NB4 (cell line): ENCODE data around the gene DISP2.

Experiments used
- POLR2A ChIP-seq: IDR thresholded peaks from 2 replicates; pipeline ENCODE4 v1.6.1; 2011; ENCODE audit warnings: mild to moderate bottlenecking; ENCODE audit not compliant: insufficient read length; ENCODE audit errors: extremely low read depth
- TF ChIP-seq, protein P1 (sequence below): IDR thresholded peaks from one replicate; pipeline ENCODE4 v1.5.1; 2012; ENCODE audit warnings: low read depth, low read length
- TF ChIP-seq, protein P2 (sequence below): IDR thresholded peaks from 2 replicates; pipeline ENCODE4 v1.6.1; 2011; ENCODE audit warnings: low read depth, low read length

DNA sequence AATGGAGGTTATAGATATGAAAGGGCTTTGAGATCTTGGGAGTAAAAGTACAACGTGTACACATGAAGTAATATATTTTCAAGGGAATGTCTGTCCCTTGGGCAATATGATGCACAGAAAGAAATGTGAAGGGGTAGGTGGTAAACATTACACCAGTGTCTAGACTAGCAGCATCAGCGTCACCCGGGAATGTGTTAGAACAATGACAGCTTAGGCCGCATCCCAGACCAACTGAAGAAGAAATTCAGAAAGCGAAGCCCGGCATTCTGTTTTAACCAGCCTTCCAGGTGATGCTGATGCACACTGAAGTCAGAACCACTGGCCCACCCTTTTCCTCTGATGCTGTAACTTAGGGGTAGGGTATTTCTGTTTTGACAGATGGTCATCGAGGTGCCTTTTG, 28.2 kb upstream of the DISP2 start:
- TF ChIP-seq, protein P1, sequence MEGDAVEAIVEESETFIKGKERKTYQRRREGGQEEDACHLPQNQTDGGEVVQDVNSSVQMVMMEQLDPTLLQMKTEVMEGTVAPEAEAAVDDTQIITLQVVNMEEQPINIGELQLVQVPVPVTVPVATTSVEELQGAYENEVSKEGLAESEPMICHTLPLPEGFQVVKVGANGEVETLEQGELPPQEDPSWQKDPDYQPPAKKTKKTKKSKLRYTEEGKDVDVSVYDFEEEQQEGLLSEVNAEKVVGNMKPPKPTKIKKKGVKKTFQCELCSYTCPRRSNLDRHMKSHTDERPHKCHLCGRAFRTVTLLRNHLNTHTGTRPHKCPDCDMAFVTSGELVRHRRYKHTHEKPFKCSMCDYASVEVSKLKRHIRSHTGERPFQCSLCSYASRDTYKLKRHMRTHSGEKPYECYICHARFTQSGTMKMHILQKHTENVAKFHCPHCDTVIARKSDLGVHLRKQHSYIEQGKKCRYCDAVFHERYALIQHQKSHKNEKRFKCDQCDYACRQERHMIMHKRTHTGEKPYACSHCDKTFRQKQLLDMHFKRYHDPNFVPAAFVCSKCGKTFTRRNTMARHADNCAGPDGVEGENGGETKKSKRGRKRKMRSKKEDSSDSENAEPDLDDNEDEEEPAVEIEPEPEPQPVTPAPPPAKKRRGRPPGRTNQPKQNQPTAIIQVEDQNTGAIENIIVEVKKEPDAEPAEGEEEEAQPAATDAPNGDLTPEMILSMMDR, result no peak
- no peak for TF ChIP-seq POLR2A
- TF ChIP-seq, protein P2, sequence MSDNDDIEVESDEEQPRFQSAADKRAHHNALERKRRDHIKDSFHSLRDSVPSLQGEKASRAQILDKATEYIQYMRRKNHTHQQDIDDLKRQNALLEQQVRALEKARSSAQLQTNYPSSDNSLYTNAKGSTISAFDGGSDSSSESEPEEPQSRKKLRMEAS, result no peak
